H9 (cell line): ENCODE measurements around the gene PKMYT1. TPM values are rescaled to one million over a fixed set of nuclear protein-coding genes. Genes with fewer than 3 reads are reported as not detected.

Source experiments
- DNase-seq: peaks from one replicate; pipeline ENCODE4 v3.0.0-alpha.2; 2017
- H2AFZ ChIP-seq: one replicate; pipeline ENCODE4 v1.6.1; 2013; ENCODE audit warnings: mild to moderate bottlenecking, low read length, control low read depth, moderate library complexity
- H2AK5ac ChIP-seq: 2 replicates; pipeline ENCODE4 v1.6.1; 2013; ENCODE audit warnings: low read length, control low read depth, mixed read lengths; ENCODE audit not compliant: insufficient read length
- H2BK120ac ChIP-seq: one replicate; pipeline ENCODE4 v1.6.1; 2013; ENCODE audit warnings: low read depth, mild to moderate bottlenecking, low read length, control low read depth, inconsistent platforms; ENCODE audit not compliant: poor library complexity, severe bottlenecking
- H2BK12ac ChIP-seq: 2 replicates; pipeline ENCODE4 v1.6.1; 2013; ENCODE audit warnings: low read length, control low read depth, mixed read lengths, low read depth; ENCODE audit not compliant: insufficient read length
- H2BK15ac ChIP-seq: 2 replicates; pipeline ENCODE4 v1.6.1; 2013; ENCODE audit warnings: low read depth, low read length, control low read depth
- H2BK20ac ChIP-seq: one replicate; pipeline ENCODE4 v1.6.1; 2013; ENCODE audit warnings: low read depth, mild to moderate bottlenecking, low read length, control low read depth, inconsistent platforms; ENCODE audit not compliant: poor library complexity, severe bottlenecking
- H2BK5ac ChIP-seq: 2 replicates; pipeline ENCODE4 v1.6.1; 2013; ENCODE audit warnings: low read length, control low read depth, mixed read lengths; ENCODE audit not compliant: insufficient read length
- H3K14ac ChIP-seq: 2 replicates; pipeline ENCODE4 v1.6.1; 2013; ENCODE audit warnings: low read length, control low read depth; ENCODE audit not compliant: insufficient read depth
- H3K18ac ChIP-seq: 2 replicates; pipeline ENCODE4 v1.6.1; 2013; ENCODE audit warnings: low read depth, mild to moderate bottlenecking, mixed read lengths, low read length, control low read depth; ENCODE audit not compliant: insufficient read length
- H3K23ac ChIP-seq: 2 replicates; pipeline ENCODE4 v1.6.1; 2013; ENCODE audit warnings: low read length, control low read depth, mixed read lengths, low read depth; ENCODE audit not compliant: insufficient read length
- H3K23me2 ChIP-seq: 2 replicates; pipeline ENCODE4 v1.6.1; 2013; ENCODE audit warnings: low read depth, mild to moderate bottlenecking, mixed read lengths, low read length, control low read depth; ENCODE audit not compliant: insufficient read length, poor library complexity, severe bottlenecking
- H3K27ac ChIP-seq: 2 replicates; pipeline ENCODE4 v1.5.1; 2013; ENCODE audit warnings: low read length, control low read depth, mixed read lengths, low read depth; ENCODE audit not compliant: insufficient read length
- H3K27me3 ChIP-seq: 2 replicates; pipeline ENCODE4 v1.6.1; 2013; ENCODE audit warnings: low read length, control low read depth, inconsistent platforms; ENCODE audit not compliant: insufficient read depth
- H3K4ac ChIP-seq: 2 replicates; pipeline ENCODE4 v1.6.1; 2013; ENCODE audit warnings: low read depth, mild to moderate bottlenecking, control low read depth, inconsistent platforms, low read length, moderate library complexity
- H3K4me1 ChIP-seq: 2 replicates; pipeline ENCODE4 v1.6.1; 2013; ENCODE audit warnings: low read length, control low read depth, inconsistent platforms; ENCODE audit not compliant: insufficient read depth
- H3K4me2 ChIP-seq: 2 replicates; pipeline ENCODE4 v1.6.1; 2013; ENCODE audit warnings: low read length, control low read depth, mixed read lengths; ENCODE audit not compliant: insufficient read length, insufficient read depth
- H3K56ac ChIP-seq: 2 replicates; pipeline ENCODE4 v1.6.1; 2013; ENCODE audit warnings: low read depth, mild to moderate bottlenecking, mixed read lengths, low read length, control low read depth; ENCODE audit not compliant: insufficient read length
- H3K79me1 ChIP-seq: 2 replicates; pipeline ENCODE4 v1.6.1; 2013; ENCODE audit warnings: low read depth, mild to moderate bottlenecking, moderate library complexity, low read length, control low read depth, inconsistent platforms; ENCODE audit not compliant: insufficient read depth, poor library complexity, severe bottlenecking
- H3K79me2 ChIP-seq: 2 replicates; pipeline ENCODE4 v1.6.1; 2013; ENCODE audit warnings: low read length, control low read depth, inconsistent platforms; ENCODE audit not compliant: insufficient read depth
- H3K9ac ChIP-seq: 2 replicates; pipeline ENCODE4 v1.6.1; 2013; ENCODE audit warnings: low read length, control low read depth, mixed read lengths; ENCODE audit not compliant: insufficient read length; ENCODE audit errors: extremely low read depth
- H3K9me3 ChIP-seq: one replicate; pipeline ENCODE4 v1.6.1; 2013; ENCODE audit warnings: low read depth, low read length, inconsistent platforms; ENCODE audit not compliant: control insufficient read depth
- H3T11ph ChIP-seq: one replicate; pipeline ENCODE4 v1.6.1; 2013; ENCODE audit warnings: mild to moderate bottlenecking, low read length, control low read depth, inconsistent platforms
- H4K20me1 ChIP-seq: one replicate; pipeline ENCODE4 v1.6.1; 2013; ENCODE audit not compliant: control insufficient read depth, insufficient read length, insufficient read depth
- H4K5ac ChIP-seq: 2 replicates; pipeline ENCODE4 v1.6.1; 2013; ENCODE audit warnings: low read depth, mild to moderate bottlenecking, mixed read lengths, low read length, control low read depth; ENCODE audit not compliant: insufficient read length
- H4K8ac ChIP-seq: replicated peaks from 2 replicates; pipeline ENCODE4 v1.6.1; 2013; ENCODE audit warnings: low read length, control low read depth, mixed read lengths, low read depth; ENCODE audit not compliant: insufficient read length
- H4K91ac ChIP-seq: 2 replicates; pipeline ENCODE4 v1.6.1; 2013; ENCODE audit warnings: low read depth, mild to moderate bottlenecking, moderate library complexity, mixed read lengths, low read length, control low read depth; ENCODE audit not compliant: insufficient read length
- H3K27ac Mint-ChIP-seq, 3 experiments: 2 replicates in 2 of 3; 3 replicates in 1 of 3; pipeline ENCODE4 v1.8.0; 2020 to 2021; ENCODE audit warnings: mixed read lengths in 3 of 3, mild to moderate bottlenecking in 1 of 3, moderate library complexity in 1 of 3
- H3K27me3 Mint-ChIP-seq: 2 replicates; pipeline ENCODE4 v1.8.0; 2021; ENCODE audit warnings: low read depth, mild to moderate bottlenecking, moderate library complexity, mixed read lengths
- H3K36me3 Mint-ChIP-seq, 3 experiments: 2 replicates in 2 of 3; 3 replicates in 1 of 3; pipeline ENCODE4 v1.8.0; 2020 to 2021; ENCODE audit warnings: low read depth in 3 of 3, mixed read lengths in 3 of 3; ENCODE audit not compliant: insufficient read depth in 1 of 3
- H3K4me1 Mint-ChIP-seq, 2 experiments: 2 replicates each; pipeline ENCODE4 v1.8.0; 2020; ENCODE audit warnings: mixed read lengths in 2 of 2
- H3K4me3 Mint-ChIP-seq, 2 experiments: 2 replicates in 1 of 2; 3 replicates in 1 of 2; pipeline ENCODE4 v1.8.0; 2020 to 2021; ENCODE audit warnings: mild to moderate bottlenecking in 2 of 2, mixed read lengths in 2 of 2, moderate library complexity in 1 of 2
- H3K9me3 Mint-ChIP-seq, 2 experiments: 2 replicates in 1 of 2; 3 replicates in 1 of 2; pipeline ENCODE4 v1.8.0; 2020; ENCODE audit warnings: mild to moderate bottlenecking in 2 of 2, mixed read lengths in 2 of 2, moderate library complexity in 1 of 2
- CTCF ChIP-seq: fragments of 200-600 bp; sonication (generic); conservative IDR thresholded peaks from 3 replicates; pipeline ENCODE4 v1.8.0; 2021; ENCODE audit warnings: antibody characterized with exemption, mild to moderate bottlenecking
- WGBS: extraction: QIAGEN DNeasy Blood & Tissue Kit; methylation state at CpG from one replicate; pipeline ENCODE4 v1.1.7; 2013; ENCODE audit warnings: missing lambda C conversion rate, low lambda C conversion rate, mixed read lengths; ENCODE audit not compliant: insufficient read length; ENCODE audit errors: extremely low coverage; 5-methylcytosine and 5-hydroxymethylcytosine counted together
- total RNA-seq: library from RNA; stranded (reverse); gene quantifications from 2 replicates; pipeline ENCODE4 v1.2.1, GENCODE V29; 2021

The PKMYT1 gene
- total RNA-seq, 1 experiment from 2014 or later = 114 TPM

GRCh38 chr16:2976201-2976600 lies 4.0 kb downstream of the PKMYT1 start:
- peaks cover 9% of the 10 kb centered on the region for H3K23me2 ChIP-seq
- H3K4me1 ChIP-seq = no peaks in the 10 kb centered on the region
- no peak for DNase-seq
- no peak for TF ChIP-seq CTCF
- no peaks in the 10 kb centered on the region for H3K9me3 ChIP-seq
- H3K79me2 ChIP-seq = no peaks in the 10 kb centered on the region; the same call in 1 of the 2 replicates
- no peak overlapping the region for H3K18ac ChIP-seq
- peaks cover 11 to 47% (median 38%) of the 10 kb centered on the region in 3 experiments; a peak in 6 of 7 replicates for H3K36me3 Mint-ChIP-seq
- H4K5ac ChIP-seq = no peak overlapping the region
- H4K20me1 ChIP-seq = no peaks in the 10 kb centered on the region
- H2AFZ ChIP-seq = no peak overlapping the region
- no peak overlapping the region for H3K4ac ChIP-seq
- H3K27me3 Mint-ChIP-seq = no peaks in the 10 kb centered on the region; the same call in none of the 2 replicates
- no peak overlapping the region for H3K14ac ChIP-seq
- H3K4me3 Mint-ChIP-seq = no peak overlapping the region
- no peak overlapping the region for H2BK20ac ChIP-seq
- WGBS = no CpG with 5 or more reads among the region's 7 CpGs
- H3K27ac ChIP-seq = no peak overlapping the region
- H3K56ac ChIP-seq = no peak overlapping the region
- H4K91ac ChIP-seq = no peak overlapping the region
- H3K4me1 Mint-ChIP-seq = peaks cover 13 to 14% of the 10 kb centered on the region in 2 experiments
- no peak overlapping the region for H4K8ac ChIP-seq
- no peak overlapping the region for H3K4me2 ChIP-seq
- H3K9me3 Mint-ChIP-seq = no peaks in the 10 kb centered on the region
- H2AK5ac ChIP-seq = no peak overlapping the region
- no peaks in the 10 kb centered on the region for H3K79me1 ChIP-seq
- no peak overlapping the region for H3K27ac Mint-ChIP-seq
- no peak overlapping the region for H2BK15ac ChIP-seq
- H3K9ac ChIP-seq = no peak overlapping the region
- no peak overlapping the region for H2BK5ac ChIP-seq
- no peak overlapping the region for H2BK120ac ChIP-seq
- H3K27me3 ChIP-seq = no peaks in the 10 kb centered on the region
- no peak overlapping the region for H3K23ac ChIP-seq
- H3T11ph ChIP-seq = no peak overlapping the region
- H2BK12ac ChIP-seq = no peak overlapping the region
